ENCODE measurements around the gene TASP1.
"Not testable (repeated sequence)": the region's sequence is repeated elsewhere in the genome, so short reads cannot be mapped to it uniquely, and the experiment has no call there.

TASP1 gene

DNA sequence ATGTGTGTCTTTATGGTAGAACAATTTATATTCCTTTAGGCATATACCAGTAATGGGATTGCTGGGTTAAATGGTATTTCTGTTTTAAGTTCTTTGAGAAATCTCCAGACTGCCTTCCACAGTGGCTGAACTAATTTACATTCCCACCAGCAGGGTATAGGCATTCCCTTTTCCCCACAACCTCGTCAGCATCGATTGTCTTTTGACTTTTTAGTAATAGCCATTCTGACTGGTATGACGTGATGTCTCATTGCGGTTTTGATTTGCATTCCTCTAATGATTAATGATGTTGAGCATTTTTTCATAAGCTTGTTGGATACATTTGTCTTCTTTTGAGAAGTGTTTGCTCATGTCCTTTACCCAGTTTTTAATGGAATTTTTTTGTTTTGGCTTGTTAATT, 5.3 kb upstream of the TASP1 start:
- no peak for DNase-seq

DNA sequence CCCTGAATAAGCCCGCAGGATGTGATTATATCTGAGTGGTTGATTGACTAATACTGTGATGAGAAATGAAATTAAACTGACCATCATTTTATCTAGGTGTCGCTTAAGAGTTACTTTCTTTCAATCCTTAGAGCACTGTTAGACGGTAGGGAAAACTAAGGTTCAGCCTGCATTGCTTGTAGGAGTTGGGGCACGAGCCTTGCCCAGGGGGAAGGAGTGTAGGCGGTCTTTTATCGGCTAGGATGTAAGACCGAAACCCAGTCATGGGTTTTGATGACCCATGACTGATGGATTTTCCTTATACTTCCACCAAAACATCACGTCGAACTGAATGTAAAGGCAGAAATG, 392 bp upstream of the TASP1 start:
- peak; percentile 85 for DNase-seq

DNA sequence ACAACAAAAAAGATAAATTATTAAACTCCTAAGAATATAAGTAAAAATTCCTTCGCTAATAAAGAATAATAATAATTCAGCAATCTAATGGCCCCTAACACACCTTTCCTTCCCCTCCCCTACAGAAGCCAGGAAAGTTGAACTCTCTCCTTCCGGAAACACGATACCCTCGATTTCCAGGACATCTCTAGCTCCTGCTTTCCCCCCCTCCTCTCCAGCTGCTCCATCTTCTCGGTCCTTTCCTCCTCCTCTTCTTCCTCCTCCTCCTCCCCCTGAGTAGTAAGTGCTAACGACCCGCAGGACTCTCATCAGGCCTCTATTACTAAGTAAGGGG, 603 bp downstream of the TASP1 start:
- no peak for DNase-seq

DNA sequence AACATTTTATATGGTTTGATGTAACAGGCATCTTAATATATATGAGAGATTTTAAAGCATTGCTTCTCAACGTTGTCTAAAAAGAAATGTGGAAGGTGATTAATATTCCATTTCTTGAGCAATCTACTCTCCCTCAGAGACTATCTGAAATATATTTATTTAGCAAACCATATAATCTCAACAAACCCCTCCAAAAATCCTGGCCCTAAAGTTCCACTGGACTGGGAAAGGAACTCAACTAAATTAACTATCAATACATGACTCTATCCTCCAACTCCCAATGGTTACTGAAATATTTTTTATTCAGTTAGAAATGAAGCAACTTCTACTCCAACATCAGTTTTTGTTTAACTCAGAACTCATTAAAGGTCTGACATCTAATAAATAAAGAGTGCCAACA, 6.3 kb downstream of the TASP1 start:
- DNase-seq, result no peak

DNA sequence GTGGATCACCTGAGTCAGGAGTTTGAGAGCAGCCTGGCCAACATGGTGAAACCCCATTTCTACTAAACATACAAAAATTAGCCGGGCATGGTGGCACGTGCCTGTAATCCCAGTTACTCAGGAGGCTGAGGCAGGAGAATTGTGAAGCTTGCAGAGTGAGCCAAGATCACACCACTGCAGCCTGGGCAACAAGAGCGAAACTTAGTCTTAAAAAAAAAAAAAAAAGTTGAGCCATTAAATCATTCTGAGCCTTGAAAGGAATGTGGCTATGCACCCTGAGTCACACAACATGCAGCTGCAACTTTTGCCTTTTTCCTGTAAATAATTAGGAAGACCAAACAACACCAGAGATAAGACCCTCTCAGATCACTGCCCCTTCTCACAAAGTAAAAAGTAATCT, 11.2 kb downstream of the TASP1 start:
- DNase-seq, result not testable (repeated sequence)

DNA sequence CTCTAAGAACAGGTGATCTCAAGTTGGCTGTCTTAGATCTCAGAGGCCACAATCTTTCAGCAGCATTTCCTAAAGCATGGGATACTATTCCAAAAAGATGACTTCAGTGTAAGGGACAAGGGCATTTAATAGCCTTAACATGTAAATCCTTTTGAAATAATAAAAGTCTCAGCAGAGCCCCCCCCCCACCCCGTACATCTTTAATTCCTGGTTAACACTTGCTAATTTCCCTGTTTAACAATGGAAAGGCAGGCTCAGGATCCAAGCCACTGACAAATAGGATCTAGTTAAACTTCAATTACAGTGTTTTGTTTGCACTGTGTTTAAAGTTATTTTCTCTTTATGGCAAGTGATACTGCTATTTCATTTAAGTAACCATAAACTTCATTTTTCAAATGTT, 12.0 kb downstream of the TASP1 start:
- DNase-seq, result no peak

DNA sequence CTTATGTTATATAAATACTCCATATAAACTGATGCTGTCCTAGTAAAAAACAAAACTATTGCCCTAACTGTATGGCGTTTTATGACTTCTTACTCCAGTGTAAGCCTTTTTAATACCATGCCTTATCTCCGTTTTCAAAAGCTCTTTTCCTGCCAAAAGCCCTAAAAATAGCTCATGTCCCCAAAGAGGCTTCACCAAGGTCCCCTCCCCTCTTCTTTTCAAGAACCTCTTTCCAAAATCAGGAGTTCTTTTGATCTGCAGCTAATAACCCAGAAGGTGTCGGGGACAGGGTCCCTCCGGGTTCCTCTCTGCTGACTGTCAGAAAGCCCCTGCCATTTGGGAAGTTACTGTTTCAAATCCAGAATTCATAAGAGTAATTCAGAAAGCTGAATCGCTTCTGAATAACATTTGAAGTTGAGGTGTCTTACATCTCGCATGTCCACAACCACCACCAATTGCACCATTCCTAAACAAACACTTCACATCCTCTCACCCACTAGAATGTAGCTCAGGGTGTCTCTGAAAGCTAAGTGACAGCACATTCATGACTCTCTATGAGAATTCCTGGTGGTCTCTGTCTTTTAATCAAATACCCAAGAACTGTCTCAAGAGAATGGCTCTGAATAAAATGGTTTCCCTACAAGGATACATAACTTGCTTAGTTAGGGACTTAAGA, 13.3 kb downstream of the TASP1 start:
- DNase-seq, result no peak

DNA sequence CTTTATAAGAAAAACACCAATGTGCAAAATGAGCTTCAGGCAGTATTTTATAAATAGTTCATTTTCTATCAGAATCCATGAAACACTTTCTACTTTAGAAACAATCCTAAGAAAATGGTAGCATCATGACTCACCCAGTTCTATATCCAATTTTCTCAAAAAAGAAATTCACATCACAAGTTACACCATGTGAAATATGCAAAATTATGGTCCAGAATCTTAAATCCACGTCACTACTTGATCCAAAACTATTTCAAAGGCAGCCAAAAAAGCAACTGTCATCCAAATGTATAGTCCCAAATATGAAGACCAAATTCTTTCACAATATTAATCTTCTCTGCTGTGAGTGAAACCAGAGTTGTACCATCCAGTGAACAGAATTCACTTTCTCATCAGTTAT, 19.3 kb downstream of the TASP1 start:
- DNase-seq, result not testable (repeated sequence)

DNA sequence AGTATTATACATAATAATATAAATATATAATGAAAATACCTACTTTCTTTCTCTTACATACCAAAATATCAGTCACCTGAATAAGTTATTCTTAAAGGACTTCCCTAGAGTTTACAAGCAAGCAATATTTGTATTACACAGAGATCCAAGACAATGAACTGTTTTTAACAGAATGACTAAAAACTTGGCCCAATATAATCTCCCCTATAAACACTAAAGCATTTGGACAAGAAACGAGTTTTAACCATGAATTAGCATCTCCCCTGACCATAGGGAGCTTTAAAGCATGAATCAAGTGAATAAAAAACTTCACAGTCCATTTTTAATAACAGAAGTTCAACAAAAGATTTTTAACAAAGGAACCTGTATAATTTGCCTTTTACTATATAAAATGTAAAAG, 20.3 kb downstream of the TASP1 start:
- DNase-seq, result not testable (repeated sequence)

DNA sequence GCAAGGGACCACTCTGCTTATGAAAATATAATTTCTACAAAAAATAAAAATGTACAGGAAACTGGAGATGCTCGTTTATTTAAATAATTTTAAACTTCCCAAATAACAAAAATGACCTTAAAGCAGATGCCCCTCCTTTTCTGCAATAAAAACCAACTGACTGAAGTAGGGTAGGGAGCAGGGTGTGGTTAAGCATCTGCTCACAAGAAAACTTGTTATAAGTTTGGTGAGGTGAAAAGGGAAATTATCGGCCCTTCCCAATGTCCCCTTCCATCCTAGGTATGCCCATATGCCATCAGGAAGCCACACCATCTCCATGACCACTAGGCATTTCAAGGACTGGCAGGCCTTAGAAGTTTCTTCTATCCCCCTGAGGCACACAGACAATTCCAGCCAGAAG, 21.1 kb downstream of the TASP1 start:
- DNase-seq, result not testable (repeated sequence)

DNA sequence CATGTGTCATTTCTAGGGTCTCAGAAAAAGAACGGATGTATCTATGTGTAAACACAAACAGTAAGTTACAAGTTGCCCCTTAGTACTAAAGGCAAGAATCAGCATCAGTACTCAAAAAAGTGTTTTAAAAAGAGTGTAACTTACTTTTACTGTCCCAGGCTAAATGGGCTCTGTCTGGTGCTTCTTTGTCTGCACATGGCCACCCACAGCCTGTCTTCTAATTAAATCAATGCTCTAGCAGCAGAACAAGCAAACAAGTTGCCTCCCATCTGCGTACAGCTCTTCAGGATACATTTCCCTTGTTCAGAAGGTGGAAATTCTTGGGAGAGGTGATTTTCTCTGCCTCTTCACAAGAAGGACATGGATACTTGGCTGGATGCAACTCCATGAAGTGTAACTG, 22.0 kb downstream of the TASP1 start:
- DNase-seq, result not testable (repeated sequence)

DNA sequence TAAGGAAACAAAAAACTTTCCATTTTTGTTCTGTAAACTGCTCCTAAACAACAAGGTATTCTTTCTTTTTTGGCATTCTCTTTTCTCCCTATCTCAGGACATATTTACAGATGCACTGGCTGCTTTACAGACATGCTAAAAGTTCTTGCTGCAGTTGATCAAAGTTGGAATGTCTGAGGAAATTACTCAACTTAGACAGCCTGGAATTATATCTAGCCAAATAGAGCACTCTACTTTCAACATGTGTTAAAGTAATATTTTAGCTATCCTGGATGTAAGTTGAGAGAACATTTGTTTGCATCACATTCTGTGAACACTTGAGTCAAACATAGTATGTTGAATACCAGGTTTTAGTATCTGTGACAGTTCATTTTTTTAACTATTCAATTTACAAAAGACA, 24.8 kb downstream of the TASP1 start:
- DNase-seq, result no peak

DNA sequence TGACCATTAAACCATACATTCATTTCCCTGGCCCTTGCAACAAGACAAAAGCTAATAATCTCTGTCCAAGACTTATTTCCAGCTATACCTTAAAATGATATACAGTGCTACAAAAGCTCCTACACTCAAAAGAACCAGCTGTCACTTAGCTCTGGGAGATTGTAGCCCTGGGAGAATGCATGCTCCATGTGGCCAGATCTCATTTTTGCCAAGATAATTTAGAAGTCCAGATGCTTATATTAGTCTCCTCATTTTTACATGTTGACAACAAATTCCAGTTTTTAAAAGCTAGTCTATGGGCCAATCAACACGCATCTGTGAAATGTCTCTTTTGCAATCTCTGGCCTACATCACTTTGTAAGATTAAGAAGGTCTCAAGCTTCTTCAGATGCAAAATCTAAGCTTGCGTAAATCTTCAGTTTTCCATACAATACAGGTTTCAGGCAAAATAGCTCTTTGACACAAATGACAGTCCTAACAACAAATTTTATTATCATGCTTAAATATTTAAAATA, 27.1 kb downstream of the TASP1 start:
- no peak for DNase-seq

DNA sequence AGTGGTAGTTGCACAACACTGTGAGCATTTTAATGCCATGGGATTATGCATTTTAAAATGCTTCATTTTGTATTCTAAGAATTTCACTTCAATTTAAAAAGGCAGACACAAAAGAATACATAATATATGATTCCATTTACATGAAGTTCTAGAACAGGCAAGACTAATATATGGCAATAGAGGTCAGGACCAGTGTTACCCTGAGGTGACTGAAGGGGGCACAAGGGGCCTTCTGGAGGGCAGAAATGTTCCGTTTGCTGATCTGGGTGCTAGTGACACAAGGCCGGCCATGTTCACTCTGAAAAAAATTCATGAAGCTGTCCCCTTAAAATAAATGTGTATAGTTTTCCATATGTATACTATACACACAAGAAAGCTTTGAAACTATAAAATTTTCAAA, 28.5 kb downstream of the TASP1 start:
- peak; percentile 4 for DNase-seq

DNA sequence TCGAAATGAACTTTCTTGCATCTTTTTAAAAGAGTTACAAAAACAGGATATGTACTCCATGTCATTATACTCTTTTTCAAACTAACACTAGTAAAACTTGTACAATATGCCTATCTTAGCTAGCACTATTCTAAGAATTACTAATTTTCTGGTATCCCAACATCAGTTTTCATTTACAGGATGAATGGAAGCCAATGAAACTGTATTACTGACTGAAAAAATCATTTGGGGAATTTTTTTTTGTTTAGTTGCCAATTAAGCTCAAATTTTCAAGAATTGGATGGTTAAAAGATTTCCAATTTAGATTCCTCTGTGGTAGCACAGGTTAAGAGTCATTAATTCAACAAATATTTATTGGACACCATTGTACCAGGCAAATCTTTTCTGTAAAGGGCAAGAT, 30.7 kb downstream of the TASP1 start:
- no peak for DNase-seq

DNA sequence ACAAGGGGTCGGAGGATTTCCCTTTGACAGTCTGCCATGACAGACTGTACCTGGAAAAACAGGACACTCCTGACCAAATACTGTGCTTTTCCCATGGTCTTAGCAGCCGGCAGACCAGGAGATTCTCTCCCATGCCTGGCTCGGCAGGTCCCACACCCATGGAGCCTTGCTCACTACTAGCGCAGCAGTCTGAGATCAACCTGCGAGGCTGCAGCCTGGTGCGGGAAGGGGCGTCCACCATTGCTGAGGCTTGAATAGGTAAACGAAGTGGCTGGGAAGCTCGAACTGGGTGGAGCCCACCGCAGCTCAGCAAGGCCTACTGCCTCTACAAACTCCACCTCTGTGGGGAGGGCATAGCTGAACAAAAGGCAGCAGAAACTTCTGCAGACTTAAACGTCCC, 45.3 kb downstream of the TASP1 start:
- DNase-seq, result not testable (repeated sequence)

DNA sequence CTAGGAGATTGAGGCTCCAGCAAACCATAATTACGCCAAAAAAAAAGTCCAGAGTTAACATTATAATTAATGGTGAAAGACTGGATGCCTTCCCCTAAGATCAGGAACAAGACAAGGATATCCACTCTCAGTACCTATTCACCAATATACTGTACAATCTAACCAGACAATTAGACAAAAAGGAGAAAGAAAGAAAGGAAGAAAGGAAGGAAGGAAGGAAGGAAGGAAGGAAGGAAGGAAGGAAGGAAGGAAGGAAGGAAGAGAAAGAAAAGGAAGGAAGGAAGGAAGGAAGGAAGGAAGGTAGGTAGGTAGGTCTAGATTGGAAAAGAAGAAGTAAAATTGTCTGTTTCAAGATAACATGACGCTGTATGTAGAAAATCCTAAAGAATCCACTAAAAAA, 50.7 kb downstream of the TASP1 start:
- no peak for DNase-seq

DNA sequence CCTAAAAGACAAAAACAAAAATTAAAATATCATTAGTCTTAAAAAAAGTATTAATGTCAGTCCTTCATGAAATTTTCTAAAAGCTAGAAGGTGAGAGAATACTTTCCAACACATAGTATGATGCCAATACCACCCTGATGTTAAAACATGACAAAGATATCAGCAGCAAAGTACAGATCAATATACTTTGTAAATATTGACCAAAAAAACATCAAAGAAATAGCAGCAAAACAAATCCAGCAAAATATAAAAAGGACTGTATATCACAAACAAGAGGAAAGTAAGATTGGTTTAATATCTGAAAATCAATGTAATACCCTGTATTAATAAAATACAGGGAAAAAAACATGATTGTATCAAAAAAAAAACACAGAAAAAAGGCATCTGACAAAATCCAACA, 51.4 kb downstream of the TASP1 start:
- DNase-seq, result no peak

DNA sequence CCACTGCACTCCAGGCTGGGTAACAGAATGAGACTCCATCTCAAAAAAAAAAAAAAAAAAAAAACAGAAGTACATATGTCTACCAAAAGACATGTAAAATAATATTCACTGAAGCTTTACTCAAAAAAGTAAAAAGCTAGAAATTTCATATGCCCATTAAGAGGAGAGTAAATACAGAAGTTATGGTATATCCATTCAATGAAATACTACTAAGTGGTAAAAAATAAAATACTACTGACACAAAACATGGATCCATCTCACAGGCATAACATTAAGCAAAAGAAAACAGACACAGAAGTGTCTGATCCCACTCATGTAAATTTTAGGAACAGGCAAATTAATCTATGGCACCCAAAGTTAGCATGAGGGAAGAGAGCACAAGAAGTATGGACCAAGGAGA, 52.6 kb downstream of the TASP1 start:
- DNase-seq, result no peak

DNA sequence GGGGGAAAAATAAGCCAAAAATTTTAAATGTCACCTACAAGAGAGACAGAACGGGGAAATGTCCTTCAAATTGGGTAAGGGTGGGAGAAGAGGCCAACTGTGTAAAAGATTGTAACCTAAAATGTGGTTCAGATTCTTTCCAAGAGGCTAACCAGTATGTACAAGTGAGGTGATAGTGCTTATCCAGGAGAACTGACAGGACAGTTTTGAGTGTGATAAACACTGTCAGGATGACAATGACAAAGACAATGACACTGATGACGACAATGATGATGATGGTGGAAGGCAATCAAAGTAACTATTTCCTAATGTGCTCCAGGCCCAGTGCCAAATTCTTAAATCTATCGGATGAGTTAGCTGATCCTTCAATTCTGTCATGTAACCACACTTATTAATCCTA, 57.3 kb downstream of the TASP1 start:
- DNase-seq, result no peak

DNA sequence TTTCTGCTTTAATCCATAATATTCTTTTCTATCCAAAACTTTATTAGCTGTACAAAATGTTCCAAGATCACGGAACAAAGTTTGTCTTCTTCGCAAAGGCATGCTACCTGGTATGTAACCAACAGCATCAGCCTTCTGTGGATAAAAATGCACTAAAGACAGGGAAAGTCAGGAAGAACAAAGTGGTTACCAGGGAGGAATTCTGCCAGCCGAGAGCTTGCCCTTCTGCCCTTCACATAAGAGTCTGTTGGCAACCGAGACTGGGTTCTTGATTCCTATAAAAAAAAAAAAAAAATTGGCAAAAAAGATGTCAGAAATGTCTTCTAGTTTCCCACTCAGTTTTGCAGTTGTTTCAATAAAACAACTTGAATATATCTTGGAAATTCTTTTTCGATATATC, 58.0 kb downstream of the TASP1 start:
- DNase-seq, result no peak

DNA sequence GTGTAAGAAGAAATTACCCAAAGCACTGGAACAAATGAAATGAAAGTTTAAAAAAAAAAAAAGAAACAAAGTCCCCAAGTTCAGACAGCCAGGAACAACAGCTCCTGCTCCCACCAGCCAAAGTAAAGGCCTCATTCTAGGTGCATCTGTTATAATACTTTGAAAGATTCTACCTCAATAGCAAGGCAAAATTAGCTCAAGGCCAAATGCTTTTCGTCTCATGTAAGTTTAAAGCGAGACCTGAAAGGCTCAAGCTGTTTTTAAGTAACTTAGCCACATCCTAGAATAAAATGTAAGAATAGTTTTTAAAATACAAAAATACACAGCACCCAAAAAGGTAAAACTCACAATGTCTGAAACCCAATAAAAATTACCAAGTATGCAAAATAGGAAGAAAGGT, 64.7 kb downstream of the TASP1 start:
- no peak for DNase-seq

DNA sequence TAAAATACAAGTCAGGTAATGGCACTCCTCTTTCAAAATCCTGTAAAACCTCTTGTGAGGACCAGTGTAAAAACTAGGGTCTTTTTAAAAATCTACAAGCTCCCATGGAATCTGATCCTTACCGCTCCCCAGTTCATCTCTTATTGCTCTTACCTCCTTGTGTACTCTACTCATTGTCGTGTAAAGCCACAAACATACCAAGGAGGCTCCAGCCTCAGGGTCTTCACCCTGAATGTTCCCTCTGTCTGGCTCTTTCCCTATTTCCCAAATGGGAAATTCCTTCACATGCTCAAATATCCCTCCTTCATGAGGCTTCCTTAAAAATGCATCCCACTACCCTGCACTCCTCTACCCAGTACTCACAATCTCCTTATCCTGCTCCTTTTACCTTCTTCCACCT, 67.1 kb downstream of the TASP1 start:
- DNase-seq, result no peak

DNA sequence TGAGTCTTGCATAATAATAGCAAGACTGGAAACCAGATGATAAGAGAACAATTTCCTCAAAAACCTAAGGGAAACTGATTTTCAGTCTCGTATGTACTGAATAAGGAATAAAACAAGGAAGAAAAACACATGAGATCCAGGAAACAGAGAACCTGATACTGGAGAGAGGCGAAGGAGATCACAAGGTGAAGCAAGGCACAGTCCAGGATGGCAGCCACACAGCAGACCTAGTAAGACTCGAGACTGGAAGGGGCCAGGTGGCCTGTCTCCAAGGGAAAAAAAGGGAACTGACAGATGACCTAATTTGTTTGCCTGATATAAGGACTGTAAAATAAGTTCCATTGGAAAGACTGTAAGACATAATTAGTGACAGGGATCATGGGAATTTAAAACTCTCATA, 71.1 kb downstream of the TASP1 start:
- peak; percentile 3 for DNase-seq

DNA sequence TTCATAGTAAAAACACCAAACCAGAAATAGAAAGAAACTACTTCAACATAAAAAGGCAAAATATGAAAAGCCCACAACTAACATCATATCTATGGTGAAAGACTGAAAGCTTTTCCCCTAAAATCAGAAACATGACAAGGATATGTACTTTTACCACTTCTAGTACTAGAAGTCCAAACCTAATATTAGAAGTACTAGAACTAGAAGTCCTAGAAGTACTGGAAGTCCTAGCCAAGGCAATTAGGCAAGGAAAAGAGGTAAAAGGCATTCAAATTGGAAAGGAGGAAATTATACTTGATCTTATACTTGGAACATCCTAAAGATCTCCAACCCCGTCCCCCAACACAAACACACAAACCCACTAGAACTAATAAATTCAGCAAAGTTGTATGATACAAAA, 74.9 kb downstream of the TASP1 start:
- DNase-seq, result no peak

DNA sequence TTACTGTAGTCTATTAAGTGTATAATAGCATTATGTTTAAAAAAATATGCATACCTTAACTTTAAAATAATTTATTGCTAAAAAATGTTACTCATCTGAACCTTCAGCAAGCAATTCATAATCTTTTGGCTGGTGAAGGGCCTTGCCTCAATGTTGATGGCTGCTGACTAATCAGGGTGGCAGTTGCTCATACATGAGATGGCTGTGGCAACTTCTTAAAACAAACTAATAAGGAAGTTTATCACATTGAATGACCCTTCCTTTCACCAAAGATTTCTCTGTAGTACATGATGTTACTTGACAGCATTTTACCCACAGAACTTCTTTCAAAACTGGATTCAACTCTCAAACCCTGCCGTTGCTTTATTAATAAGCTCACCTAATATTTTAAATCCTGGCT, 84.0 kb downstream of the TASP1 start:
- peak; percentile 4 for DNase-seq
